Kidney epithelial cell (primary cell): ENCODE measurements around the gene COPS7A. TPM values are rescaled to one million over a fixed set of nuclear protein-coding genes. Genes with fewer than 3 reads are reported as not detected.
"Not testable (repeated sequence)": the region's sequence is repeated elsewhere in the genome, so short reads cannot be mapped to it uniquely, and the experiment has no call there.

Source experiments
- DNase-seq: peaks from one replicate; pipeline ENCODE4 v3.0.0-alpha.2; 2010; ENCODE audit warnings: low read depth
- H3K27me3 ChIP-seq: 2 replicates; pipeline ENCODE4 v1.6.0; 2011; ENCODE audit warnings: low read length; ENCODE audit not compliant: control insufficient read depth, insufficient read depth
- H3K36me3 ChIP-seq: 2 replicates; pipeline ENCODE4 v1.5.1; 2011; ENCODE audit warnings: low read length; ENCODE audit not compliant: control insufficient read depth, insufficient read depth
- H3K4me3 ChIP-seq: 2 replicates; pipeline ENCODE4 v1.5.1; 2011; ENCODE audit warnings: low read depth, mild to moderate bottlenecking, control low read depth, low read length
- total RNA-seq: library from RNA; depleted of rRNA; stranded (reverse); fragments of >200 nt; gene quantifications from 2 replicates; pipeline ENCODE4 v1.2.3, GENCODE V29; 2015
- TF ChIP-seq, protein P1 (sequence below): IDR thresholded peaks from 2 replicates; pipeline ENCODE4 v1.5.1; 2011; ENCODE audit warnings: mild to moderate bottlenecking, moderate library complexity, low read length, control low read depth, inconsistent platforms; ENCODE audit not compliant: insufficient read depth, poor library complexity, severe bottlenecking

The COPS7A gene
- total RNA-seq, 1 donor from 2014 or later = 69.1 TPM

DNA sequence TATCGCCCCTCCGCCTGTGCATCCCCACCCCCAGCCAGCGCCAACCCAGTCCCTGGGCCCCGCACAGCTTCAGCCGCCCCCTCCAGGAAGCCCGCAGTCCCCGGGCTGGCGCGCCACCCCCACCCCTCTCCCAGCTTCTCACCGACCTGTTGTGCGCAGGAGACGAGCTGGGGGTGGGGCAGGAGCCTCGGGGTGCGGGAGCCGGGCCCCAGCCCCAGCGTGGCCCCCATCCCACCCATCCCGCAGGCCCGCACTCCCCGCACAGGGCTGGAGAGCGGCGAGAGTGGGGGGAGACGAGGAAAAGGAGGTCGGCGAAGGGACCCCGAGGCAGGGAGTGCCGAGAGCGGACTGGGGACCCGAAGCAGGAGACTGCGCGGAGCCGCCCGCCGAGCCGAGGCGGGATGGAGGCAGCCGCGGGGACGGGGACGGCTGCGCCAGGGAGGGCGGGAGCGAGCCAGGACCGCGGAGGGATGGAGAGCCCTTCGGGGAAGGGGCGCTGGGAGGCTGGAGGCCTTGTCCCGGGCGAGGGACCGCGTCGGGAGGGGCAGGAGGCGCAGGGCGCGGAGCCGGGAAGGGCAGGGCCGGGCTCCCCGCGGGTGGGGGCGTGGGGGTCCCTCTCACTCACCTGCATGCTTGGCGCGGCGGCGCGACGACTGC, 23.7 kb upstream of the COPS7A start:
- TF ChIP-seq, protein P1, sequence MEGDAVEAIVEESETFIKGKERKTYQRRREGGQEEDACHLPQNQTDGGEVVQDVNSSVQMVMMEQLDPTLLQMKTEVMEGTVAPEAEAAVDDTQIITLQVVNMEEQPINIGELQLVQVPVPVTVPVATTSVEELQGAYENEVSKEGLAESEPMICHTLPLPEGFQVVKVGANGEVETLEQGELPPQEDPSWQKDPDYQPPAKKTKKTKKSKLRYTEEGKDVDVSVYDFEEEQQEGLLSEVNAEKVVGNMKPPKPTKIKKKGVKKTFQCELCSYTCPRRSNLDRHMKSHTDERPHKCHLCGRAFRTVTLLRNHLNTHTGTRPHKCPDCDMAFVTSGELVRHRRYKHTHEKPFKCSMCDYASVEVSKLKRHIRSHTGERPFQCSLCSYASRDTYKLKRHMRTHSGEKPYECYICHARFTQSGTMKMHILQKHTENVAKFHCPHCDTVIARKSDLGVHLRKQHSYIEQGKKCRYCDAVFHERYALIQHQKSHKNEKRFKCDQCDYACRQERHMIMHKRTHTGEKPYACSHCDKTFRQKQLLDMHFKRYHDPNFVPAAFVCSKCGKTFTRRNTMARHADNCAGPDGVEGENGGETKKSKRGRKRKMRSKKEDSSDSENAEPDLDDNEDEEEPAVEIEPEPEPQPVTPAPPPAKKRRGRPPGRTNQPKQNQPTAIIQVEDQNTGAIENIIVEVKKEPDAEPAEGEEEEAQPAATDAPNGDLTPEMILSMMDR = no peak
- no peak for DNase-seq
- peak overlapping the region; percentile 78 for H3K4me3 ChIP-seq
- no peaks in the 10 kb centered on the region for H3K36me3 ChIP-seq
- H3K27me3 ChIP-seq = peaks cover 24% of the 10 kb centered on the region

- H3K27me3 ChIP-seq = peaks cover 24% of the 10 kb centered on the region
- peak within 1 kb of the TSS; percentile 78 for H3K4me3 ChIP-seq
- no peak for DNase-seq
- no peaks in the 10 kb centered on the region for H3K36me3 ChIP-seq
- TF ChIP-seq, protein P1 = no peak
Measured at GRCh38 chr12:6700646-6701051, 23.2 kb upstream of the COPS7A start, which contains the start of gene PIANP. Gene PIANP (minus strand): TSS chr12:6700815. CDS start chr12:6698061, 2,754 bp downstream.

GRCh38 chr12:6701078-6701768, 22.6 kb upstream of the COPS7A start:
- H3K27me3 ChIP-seq = peaks cover 24% of the 10 kb centered on the region
- no peak for DNase-seq
- peak overlapping the region; percentile 78 for H3K4me3 ChIP-seq
- no peaks in the 10 kb centered on the region for H3K36me3 ChIP-seq
- TF ChIP-seq, protein P1 = no peak

GRCh38 chr12:6703631-6704030, 20.2 kb upstream of the COPS7A start:
- Histone ChIP-seq H3K4me3 (no peak overlapping the region), H3K27me3 (peaks cover 24% of the 10 kb centered on the region), H3K36me3 (no peaks in the 10 kb centered on the region)
- TF ChIP-seq, protein P1 = no peak
- DNase-seq = no peak

- H3K27me3 ChIP-seq, H3K4me3 ChIP-seq, H3K36me3 ChIP-seq, DNase-seq: not testable (repeated sequence)
Measured at GRCh38 chr12:6708351-6708750, 15.5 kb upstream of the COPS7A start.

DNA sequence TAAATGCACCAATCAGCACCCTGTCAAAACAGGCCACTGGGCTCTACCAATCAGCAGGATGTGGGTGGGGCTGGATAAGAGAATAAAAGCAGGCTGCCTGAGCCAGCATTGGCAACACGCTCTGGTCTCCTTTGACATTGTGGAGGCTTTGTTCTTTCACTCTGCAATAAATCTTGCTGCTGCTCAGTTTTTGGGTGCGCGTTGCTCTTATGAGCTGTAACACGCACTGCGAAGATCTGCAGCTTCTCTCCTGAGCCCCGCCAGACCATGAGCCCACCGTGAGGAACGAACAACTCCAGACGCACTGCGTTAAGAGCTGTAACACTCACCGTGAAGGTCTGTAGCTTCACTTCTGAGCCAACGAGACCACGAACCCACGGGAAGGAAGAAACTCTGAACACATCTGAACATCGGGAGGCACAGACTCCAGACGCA, 14.9 kb upstream of the COPS7A start:
- TF ChIP-seq, protein P1 = no peak
- Histone ChIP-seq H3K36me3 (no peaks in the 10 kb centered on the region), H3K4me3 (no peak overlapping the region), H3K27me3 (peaks cover 2% of the 10 kb centered on the region)
- no peak for DNase-seq

DNA sequence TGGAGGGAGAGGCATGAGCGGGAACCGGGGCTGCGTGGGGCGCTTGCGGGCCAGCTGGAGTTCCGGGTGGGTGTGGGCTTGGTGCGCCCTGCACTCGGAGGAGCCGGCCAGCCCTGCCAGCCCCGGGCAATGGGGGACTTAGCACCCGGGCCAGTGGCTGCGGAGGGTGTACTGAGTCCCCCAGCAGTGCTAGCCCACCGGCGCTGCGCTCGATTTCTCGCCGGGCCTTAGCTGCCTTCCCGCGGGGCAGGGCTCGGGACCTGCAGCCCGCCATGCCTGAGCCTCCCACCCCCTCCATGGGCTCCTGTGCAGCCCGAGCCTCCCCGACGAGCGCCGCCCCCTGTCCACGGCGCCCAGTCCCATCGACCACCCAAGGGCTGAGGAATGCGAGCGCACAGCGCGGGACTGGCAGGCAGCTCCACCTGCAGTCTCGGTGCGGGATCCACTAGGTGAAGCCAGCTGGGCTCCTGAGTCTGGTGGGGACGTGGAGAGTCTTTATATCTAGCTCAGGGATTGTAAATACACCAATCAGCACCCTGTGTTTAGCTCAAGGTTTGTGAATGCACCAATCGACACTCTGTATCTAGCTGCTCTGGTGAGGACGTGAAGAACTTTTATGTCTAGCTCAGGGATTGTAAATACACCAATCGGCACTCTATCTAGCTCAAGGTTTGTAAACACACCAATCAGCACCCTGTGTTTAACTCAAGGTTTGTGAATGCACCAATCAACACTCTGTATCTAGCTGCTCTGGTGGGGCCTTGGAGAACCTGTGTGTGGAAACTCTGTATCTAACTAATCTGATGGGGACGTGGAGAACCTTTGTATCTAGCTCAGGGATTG, 7.6 kb upstream of the COPS7A start:
- H3K27me3 ChIP-seq, H3K4me3 ChIP-seq, H3K36me3 ChIP-seq, DNase-seq: not testable (repeated sequence)
